Activated CD4-positive, CD25-positive, alpha-beta regulatory T cell treated with anti-CD3 and anti-CD28 coated beads, Interleukin-2, amount 50 U/mL, for 16 hours (primary cell): ENCODE data around the gene PRPF4.
A peak's percentile ranks its signal among the peaks of the same experiment; 100 is the strongest.
"Not testable (repeated sequence)": the region's sequence is repeated elsewhere in the genome, so short reads cannot be mapped to it uniquely, and the experiment has no call there.

Source experiments
- DNase-seq: peaks from one replicate; pipeline ENCODE4 v3.0.0-alpha.2; 2020; ENCODE audit warnings: low read depth, low spot score

The PRPF4 gene

GRCh38 chr9:113275157-113276131, at the start of gene PRPF4, which contains the start of gene CDC26:
PRPF4 (plus strand) TSS chr9:113275658; CDS start chr9:113275744, 86 bp downstream.
CDC26 (minus strand) TSS chr9:113275572; CDS start chr9:113272507, 3,065 bp downstream.
- peak; percentile 93 for DNase-seq

GRCh38 chr9:113227436-113227835, 48.0 kb upstream of the PRPF4 start:
- no peak for DNase-seq

- no peak for DNase-seq
Observed at GRCh38 chr9:113228130-113228665, 47.3 kb upstream of the PRPF4 start.

GRCh38 chr9:113231701-113232100, 43.8 kb upstream of the PRPF4 start:
- DNase-seq: no peak

- not testable (repeated sequence) for DNase-seq
Observed at GRCh38 chr9:113235701-113236255, 39.7 kb upstream of the PRPF4 start.

GRCh38 chr9:113237026-113237425, 38.4 kb upstream of the PRPF4 start:
- DNase-seq: no peak

GRCh38 chr9:113238202-113238858, 37.1 kb upstream of the PRPF4 start:
- no peak for DNase-seq

GRCh38 chr9:113238859-113239232, 36.6 kb upstream of the PRPF4 start:
- no peak for DNase-seq

GRCh38 chr9:113241161-113241560, 34.3 kb upstream of the PRPF4 start:
- DNase-seq: no peak

- no peak for DNase-seq
Observed at GRCh38 chr9:113244556-113244955, 30.9 kb upstream of the PRPF4 start.

GRCh38 chr9:113245894-113246293, 29.6 kb upstream of the PRPF4 start:
- no peak for DNase-seq

GRCh38 chr9:113246928-113247327, 28.5 kb upstream of the PRPF4 start:
- no peak for DNase-seq

GRCh38 chr9:113247640-113248039, 27.8 kb upstream of the PRPF4 start:
- DNase-seq: no peak

GRCh38 chr9:113249661-113250060, 25.8 kb upstream of the PRPF4 start:
- not testable (repeated sequence) for DNase-seq

GRCh38 chr9:113250807-113251206, 24.7 kb upstream of the PRPF4 start:
- DNase-seq: no peak

- no peak for DNase-seq
Observed at GRCh38 chr9:113254991-113255390, 20.5 kb upstream of the PRPF4 start.

- DNase-seq: no peak
Observed at GRCh38 chr9:113255438-113255837, 20.0 kb upstream of the PRPF4 start.

GRCh38 chr9:113257863-113258262, 17.6 kb upstream of the PRPF4 start:
- DNase-seq: no peak

- DNase-seq: no peak
Observed at GRCh38 chr9:113258282-113258681, 17.2 kb upstream of the PRPF4 start.

- DNase-seq: no peak
Observed at GRCh38 chr9:113261917-113262671, 13.4 kb upstream of the PRPF4 start.

- no peak for DNase-seq
Observed at GRCh38 chr9:113266174-113266573, 9.3 kb upstream of the PRPF4 start.
